Measurements from ENCODE around the gene POLE2.

Gene POLE2

GRCh38 chr14:49594347-49595091 is 93.5 kb downstream of the POLE2 start:
- H3K9me3 ChIP-seq (ENCODE audit: control insufficient read depth in 2 of 2, low read length in 2 of 2), result no peaks in the 10 kb centered on the region
- no peaks in the 10 kb centered on the region for H3K27me3 ChIP-seq (ENCODE audit: control insufficient read depth in 2 of 2, insufficient read depth in 2 of 2, low read length in 2 of 2)
- H3K9ac ChIP-seq (ENCODE audit: low read depth in 1 of 2, low read length in 2 of 2), result peak overlapping the region in 1 of 2 donors; percentile 50
- no peaks in the 10 kb centered on the region for H3K36me3 ChIP-seq (ENCODE audit: control insufficient read depth in 2 of 2, insufficient read depth in 2 of 2, low read length in 2 of 2)
- peak overlapping the region; percentile 34 to 51 for H3K4me3 ChIP-seq (ENCODE audit: low read length in 2 of 2)
- H3K27ac ChIP-seq (ENCODE audit: low read depth in 2 of 2, low read length in 2 of 2), result peak overlapping the region; percentile 91 to 98
- peaks cover 4 to 14% of the 10 kb centered on the region in 2 donors for H3K4me1 ChIP-seq (ENCODE audit: control insufficient read depth in 2 of 2, insufficient read depth in 2 of 2, low read length in 2 of 2)
